ENCODE results near the gene SMIM9.
"Not testable (repeated sequence)": the region's sequence is repeated elsewhere in the genome, so short reads cannot be mapped to it uniquely, and the experiment has no call there.

The SMIM9 gene

GRCh38 chrX:154834562-154834961, at the start of gene SMIM9:
TSS of gene SMIM9 (minus strand) at chrX:154834662. CDS start at chrX:154830856, 3,806 bp downstream.
- DNase-seq: no peak

- not testable (repeated sequence) for DNase-seq
These were observed 49.6 kb upstream of the SMIM9 start for GRCh38 chrX:154884069-154884468.

DNA sequence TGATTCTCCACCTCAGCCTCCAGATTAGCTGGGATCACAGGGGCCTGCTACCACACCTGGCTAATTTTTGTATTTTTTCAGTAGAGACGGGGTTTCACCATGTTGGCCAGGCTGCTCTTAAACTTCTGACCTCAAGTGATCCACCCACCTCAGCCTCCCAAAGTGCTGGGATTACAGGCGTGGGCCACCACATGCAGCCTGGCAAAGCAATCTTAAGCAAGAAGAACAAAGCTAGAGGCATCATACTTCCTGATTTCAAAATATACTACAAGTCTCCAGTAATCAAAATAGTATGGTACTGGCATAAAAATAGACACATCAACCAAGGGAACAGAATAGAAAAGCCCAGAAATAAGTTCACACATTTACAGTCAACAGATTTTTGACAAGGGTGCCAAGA, 38.9 kb upstream of the SMIM9 start:
- DNase-seq: no peak

GRCh38 chrX:154868522-154868921, 34.1 kb upstream of the SMIM9 start:
- not testable (repeated sequence) for DNase-seq

GRCh38 chrX:154855256-154855655, 20.8 kb upstream of the SMIM9 start:
- peak; percentile 66 for DNase-seq

DNA sequence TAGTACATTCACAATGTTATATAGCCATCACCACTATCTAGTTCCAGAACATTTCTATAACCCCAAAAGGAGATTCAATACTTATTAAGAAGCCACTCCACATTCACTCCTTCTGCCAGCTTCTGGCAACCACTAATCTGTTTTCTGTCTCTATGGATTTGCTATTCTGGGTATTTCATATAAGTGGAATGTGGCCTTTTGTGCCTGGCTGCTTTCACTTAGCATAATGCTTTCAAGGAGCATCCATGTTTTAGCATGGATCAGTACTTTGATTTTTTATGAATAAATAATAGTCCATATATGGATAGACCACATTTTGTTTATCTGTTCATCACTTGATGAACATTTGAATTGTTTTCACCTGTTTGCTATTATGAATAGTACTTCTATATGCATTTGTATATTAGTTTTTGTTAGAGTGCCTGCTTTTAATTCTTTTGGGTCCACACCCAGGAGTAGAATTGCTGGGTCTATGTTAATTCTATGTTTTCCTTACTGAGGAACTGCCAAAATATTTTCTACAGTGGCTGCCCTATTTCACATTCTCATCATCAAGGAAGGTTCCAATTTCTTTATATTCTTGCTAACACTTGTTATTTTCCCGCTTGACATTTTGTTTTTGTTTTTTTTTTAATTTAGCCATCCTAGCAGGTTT, 16.6 kb upstream of the SMIM9 start:
- no peak for DNase-seq

GRCh38 chrX:154840856-154841255, 6.4 kb upstream of the SMIM9 start:
- DNase-seq: peak; percentile 8

- DNase-seq: no peak
These were observed 1.7 kb upstream of the SMIM9 start for GRCh38 chrX:154836163-154836562.

DNA sequence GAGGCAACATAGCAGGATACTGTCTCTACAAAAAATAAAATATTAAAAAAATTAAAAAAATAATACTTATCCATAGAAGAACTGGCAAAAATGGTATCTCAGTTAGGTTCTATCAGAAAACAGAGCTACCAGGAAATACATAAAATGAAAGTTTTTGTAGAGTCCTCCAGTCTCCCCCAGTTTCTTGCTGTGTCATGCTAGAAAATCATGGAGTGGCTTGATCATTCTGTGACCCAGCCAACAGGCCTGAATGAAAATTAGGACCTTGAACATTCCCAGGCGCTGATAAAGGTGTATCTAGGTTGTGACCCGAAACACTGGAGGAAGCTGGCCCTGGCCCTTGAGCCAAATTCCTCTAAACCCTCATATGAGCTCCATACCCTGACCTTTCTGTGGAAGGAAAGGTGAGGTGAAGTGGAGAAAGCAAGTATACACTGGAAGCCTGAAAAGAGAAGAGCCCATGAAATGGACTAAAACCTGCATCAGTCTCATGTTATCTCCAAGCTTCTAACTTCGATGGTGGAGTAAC, 652 bp downstream of the SMIM9 start:
- no peak for DNase-seq

DNA sequence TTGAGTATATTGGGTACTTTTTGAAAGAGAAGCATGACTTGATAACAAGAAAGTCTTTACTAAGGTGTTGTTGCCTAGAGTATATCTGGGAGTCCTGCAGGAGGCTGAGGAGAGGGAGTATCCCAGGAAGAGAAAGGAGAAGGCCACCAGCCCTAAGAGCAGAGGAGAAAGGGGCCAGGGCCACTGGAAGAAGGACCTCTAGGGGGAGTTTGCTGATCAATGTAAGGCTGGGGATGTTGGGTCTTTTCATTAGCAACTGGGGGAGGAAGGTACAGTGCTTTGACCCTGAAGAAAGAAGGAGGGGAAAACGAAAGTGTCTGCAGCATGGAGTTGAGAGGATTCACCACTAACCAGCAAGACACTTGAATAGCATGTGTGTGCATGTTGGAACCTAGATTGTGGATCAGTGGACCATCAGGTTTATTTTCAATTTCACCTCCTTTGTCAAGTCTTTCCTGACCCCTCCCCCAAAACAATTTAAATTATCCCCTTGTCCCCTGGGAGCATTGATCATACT, 4.5 kb downstream of the SMIM9 start:
- DNase-seq: no peak

DNA sequence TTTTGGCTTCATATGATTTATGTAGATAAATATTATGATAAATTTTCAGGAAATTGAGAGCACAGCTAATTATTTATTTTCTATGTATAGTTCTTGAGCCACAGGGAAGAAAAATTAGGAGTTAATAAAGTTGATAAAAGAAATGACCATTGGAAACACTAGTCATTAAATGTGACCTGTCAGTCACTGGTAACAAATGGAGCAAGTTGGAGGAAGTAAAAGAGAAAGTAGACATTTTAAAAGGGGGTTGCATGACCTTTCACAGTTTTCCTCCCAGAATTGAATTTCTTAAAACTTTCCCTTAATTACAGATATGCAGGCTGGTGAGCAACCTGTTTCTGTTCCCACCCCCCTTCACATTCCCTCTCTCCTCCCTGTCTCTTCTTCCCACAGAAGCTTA, 5.3 kb downstream of the SMIM9 start:
- DNase-seq: no peak

- no peak for DNase-seq
These were observed 6.5 kb downstream of the SMIM9 start for GRCh38 chrX:154828016-154828408.

GRCh38 chrX:154827194-154828015, 7.1 kb downstream of the SMIM9 start:
- no peak for DNase-seq

GRCh38 chrX:154825586-154825985, 8.9 kb downstream of the SMIM9 start:
- DNase-seq: not testable (repeated sequence)

DNA sequence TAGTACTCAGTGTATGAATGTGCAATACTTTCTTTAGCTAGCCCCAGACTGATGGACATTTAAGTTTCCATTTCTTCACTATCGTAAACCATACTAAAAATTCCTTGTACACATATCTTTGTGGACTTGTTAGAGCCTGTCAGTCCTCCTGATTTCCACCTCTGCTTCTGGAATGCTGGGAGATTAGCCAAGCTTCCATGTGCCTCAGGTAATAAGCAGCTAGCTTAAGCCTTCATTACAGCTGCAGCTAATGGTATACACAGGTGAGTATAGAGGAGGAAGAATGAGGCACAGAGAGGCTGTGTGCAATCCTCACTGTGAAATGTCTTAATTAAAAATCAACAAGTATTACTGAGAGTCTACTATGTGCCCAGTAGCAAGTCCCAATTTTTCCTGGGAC, 9.8 kb downstream of the SMIM9 start:
- DNase-seq: no peak

GRCh38 chrX:154822029-154822428, 12.4 kb downstream of the SMIM9 start:
- DNase-seq: no peak

- no peak for DNase-seq
These were observed 12.9 kb downstream of the SMIM9 start for GRCh38 chrX:154821523-154821922.

DNA sequence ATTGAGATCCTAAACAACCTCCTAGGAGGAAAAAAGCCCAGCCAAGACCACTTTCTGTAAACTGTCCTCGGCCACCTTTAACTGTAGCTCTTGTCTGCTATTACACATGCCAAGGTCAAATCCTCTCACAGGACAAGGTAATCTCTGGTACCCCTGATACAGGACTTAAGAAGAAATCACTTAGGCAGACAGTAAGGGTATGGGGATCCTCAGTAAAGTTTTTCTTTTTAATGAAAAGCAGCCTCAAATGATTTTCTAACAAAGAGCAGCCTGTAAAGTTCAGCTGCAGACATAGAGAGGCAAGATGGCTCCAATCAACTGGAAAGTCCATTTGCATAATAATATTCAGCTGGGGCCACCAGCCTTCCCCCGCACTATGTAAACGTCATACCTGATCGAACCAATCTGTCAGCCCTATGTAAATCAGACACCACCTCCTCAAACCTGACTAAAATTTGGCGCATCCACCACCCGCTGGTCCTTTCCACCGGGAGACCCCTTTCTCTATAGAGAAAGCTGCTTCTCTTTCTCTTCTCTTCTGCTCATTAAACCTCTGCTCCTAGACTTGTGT, 14.6 kb downstream of the SMIM9 start:
- no peak for DNase-seq

DNA sequence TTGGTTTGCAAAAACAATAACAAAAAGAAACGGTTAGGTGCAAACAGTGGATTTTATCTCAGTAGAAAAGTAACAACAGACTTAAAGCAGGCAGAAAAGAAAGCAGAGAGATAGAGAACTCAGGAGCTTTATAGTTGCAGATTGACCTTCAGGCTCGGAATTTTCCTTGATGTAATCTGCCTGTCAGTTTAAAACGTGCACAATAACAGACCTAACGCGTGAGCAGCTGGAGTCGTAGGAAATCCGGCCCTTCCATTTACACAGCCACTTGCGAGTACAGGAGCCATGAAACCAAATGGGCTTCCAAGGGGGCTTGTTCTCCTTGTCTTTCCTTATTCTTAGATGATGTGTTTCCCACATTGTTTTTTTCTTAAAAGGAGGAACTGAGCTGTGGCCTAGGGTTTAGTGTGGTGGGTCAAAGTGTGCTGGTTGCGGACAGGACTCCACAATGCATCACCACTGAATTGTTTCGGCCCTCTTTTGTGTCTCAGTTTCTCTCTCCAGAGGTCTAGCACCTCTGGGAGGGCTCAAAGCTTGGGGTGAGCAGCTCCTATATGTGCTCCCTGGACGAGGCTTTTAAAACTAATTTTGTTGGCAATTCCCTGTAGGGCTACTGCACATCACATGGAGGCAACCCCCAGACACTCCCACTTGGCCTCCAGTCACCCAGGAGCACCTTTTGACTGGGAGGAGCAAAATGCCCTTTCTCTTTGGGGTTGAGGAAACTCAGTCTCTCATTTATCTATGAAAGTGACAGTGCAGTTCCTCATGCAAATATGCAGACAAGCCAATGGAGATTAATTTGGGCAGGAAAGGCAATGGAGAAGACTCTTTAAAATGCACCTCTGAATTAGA, 15.3 kb downstream of the SMIM9 start:
- no peak for DNase-seq

DNA sequence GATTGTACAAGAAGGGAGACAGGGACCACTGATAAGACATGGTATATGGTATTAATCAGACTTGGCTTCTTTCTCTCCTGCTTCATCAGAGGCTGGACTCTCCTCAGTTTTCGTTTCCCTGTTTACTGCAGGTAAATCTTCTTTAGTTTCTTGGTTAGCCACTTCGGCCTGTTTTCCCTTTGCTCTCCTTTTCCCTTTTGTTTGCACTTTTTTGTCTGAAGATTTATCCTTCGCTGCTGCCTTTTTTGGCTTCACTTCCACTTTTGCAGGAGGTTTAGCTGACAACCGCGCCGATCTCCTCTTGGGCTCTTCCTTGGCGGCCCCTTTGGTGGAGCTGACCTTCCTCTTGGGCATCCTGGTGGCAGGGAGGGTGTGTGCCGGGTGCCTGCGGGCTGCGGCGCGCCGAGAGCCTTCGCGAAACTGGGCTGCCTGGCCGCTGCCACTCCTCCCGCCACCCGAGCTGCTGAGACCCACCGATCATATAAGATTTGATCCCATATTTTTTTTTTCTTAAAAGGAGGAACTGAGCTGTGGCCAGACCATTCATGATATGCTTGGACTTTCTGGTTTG, 17.3 kb downstream of the SMIM9 start:
- not testable (repeated sequence) for DNase-seq

DNA sequence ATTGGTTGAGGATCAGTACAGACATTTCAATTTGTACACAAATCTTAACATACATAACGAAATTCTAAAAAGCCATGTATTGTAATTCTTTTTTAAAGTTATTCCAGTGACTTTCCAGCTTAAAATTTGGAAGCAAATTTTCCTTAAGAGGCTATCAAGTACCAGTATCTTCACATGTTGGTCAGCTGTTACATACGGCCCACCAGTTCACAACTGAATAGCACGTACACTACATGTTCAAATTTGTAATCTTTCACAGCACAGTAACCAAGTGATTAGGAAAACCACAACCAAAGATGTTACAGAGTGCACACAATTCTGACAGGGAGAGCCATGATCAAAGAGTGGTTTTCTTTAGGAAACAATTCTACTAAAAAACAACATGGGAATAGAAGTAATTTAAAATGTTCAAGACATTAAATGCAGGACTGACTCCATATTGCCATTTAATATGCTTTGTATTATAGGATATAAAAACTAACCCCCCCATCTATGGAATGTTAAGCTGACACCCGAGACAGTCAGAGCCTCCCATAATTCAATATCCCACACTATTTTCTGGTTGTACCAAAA, 18.1 kb downstream of the SMIM9 start:
- not testable (repeated sequence) for DNase-seq

DNA sequence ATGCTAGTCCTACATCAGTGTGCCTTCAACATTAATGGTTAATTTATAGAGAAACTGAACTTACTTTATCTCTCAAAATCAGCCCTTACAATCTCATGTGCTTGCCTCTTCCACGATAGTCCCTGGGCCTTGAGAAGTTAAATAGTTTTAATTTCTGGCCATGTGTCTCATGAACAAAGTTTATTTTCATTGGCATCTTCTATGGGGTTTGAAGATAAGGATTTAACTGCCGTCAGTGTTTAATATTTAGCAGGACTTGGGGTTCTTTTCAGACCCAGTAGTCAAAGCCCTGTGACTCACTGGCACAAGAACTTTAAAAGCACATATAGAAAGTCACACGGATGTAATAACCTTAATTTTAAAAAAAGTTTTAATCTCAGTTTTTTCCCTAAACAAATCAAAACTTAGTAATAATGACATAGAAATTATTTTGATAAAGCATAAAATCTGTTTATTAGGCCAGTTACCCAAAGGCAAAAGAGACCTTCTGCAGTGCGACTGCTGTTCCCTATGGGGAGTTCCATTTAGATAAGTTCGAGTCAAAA, 19.1 kb downstream of the SMIM9 start:
- DNase-seq: no peak
